ENCODE results near the gene ATP6V0A1.
A peak's percentile ranks its signal among the peaks of the same experiment; 100 is the strongest.
"Not testable (repeated sequence)": the region's sequence is repeated elsewhere in the genome, so short reads cannot be mapped to it uniquely, and the experiment has no call there.

Gene ATP6V0A1

DNA sequence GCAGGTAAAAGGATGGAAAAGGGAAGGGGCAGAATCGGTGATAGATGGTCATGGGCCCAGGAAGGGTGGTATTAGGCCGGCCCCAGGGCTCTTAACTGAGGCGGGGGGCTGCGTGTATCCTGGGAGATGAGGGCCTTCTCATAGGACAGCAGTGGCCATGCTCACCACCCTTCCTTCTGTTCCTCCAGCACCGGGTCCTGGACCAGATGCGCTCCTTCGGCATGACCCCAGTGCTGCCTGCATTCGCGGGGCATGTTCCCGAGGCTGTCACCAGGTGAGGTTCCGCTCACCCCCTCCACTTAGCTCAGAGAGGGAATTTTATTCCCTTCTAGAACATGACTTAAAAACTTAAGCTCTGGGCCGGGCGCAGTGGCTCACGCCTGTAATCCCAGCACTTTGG, 79.8 kb downstream of the ATP6V0A1 start:
- DNase-seq (ENCODE audit: low spot score): no peak
- CTCF ChIA-PET: no interaction called here
- POLR2A ChIA-PET (ENCODE audit: low non-redundant PET): interaction anchor here (0.5 to 0.7 kb wide), 2 partner anchors 16 to 224 kb away, joined by 6 to 10 read pairs; no protein-coding TSS in a partner anchor
- peak overlapping the region; percentile 91 for H3K27ac ChIP-seq
- TF ChIP-seq, protein P1, sequence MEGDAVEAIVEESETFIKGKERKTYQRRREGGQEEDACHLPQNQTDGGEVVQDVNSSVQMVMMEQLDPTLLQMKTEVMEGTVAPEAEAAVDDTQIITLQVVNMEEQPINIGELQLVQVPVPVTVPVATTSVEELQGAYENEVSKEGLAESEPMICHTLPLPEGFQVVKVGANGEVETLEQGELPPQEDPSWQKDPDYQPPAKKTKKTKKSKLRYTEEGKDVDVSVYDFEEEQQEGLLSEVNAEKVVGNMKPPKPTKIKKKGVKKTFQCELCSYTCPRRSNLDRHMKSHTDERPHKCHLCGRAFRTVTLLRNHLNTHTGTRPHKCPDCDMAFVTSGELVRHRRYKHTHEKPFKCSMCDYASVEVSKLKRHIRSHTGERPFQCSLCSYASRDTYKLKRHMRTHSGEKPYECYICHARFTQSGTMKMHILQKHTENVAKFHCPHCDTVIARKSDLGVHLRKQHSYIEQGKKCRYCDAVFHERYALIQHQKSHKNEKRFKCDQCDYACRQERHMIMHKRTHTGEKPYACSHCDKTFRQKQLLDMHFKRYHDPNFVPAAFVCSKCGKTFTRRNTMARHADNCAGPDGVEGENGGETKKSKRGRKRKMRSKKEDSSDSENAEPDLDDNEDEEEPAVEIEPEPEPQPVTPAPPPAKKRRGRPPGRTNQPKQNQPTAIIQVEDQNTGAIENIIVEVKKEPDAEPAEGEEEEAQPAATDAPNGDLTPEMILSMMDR (conservative IDR thresholded peaks at IDR 0.05; ENCODE audit: low read depth): no peak

DNA sequence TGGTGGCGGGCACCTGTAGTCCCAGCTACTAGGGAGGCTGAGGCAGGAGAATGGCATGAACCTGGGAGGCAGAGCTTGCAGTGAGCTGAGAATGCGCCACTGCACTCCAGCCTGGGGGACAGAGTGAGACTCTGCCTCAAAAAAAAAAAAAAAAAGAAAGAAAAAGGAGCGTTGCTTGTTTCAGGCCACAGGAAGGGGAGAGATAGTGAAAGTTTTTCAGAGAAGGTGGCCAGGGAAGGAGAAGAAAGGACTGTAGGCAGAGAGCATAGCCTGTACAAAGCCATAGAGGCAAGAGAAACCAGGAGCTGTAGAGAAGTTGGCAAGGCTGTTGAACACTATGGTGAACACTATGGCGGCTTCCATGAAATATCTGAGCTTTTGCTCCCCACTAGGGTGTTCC, 81.9 kb downstream of the ATP6V0A1 start:
- POLR2A ChIA-PET (ENCODE audit: low non-redundant PET): interaction anchor here (0.6 kb wide), 1 partner anchor 71 kb away, joined by 4 read pairs; no protein-coding TSS in a partner anchor
- H3K27ac ChIP-seq: peak overlapping the region; percentile 75
- CTCF ChIA-PET: interaction anchor here (1.7 kb wide), 1 partner anchor 13 kb away, joined by 5 read pairs; no protein-coding TSS in a partner anchor
- not testable (repeated sequence) for DNase-seq (ENCODE audit: low spot score)

DNA sequence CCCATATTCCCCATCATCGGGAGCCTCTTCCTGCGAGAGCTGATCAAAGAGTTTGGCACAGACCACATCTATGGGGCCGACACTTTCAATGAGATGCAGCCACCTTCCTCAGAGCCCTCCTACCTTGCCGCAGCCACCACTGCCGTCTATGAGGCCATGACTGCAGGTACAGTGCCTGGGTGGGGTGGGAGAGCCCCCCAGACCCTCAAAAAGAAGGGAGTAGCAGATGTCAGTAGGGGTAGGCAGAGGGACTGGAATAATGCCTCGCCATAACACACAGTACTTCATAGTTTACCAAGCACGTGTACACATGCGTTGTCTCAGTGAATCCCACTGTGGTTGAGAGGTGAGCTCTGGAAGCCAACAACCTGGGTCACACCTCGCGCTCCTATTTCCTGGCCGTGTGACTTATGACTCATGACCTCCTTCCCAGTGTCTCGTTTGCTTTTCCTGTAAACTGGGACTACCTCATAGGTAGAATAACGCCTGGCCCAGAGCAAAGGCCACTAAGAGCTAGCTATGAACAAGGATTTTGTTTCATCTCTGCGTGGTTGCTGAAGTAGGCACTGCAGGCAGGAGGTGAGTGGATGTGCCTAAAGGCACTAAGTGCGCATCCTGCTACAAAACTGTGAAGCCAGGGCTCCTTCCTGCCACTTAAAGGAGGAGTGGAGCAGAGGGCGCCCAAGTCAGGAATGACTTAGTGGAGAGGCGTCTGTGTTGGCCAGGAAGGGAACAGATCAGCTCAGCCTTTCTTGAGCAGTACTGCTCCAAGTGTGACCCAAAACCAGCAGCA, 82.6 kb downstream of the ATP6V0A1 start:
- ChIA-PET POLR2A (ENCODE audit: low non-redundant PET) (interaction anchor here (0.6 to 1.2 kb wide), 2 partner anchors 13 to 457 kb away, joined by 4 read pairs; no protein-coding TSS in a partner anchor), CTCF (interaction anchor here (0.7 to 1.7 kb wide), 2 partner anchors 12 to 178 kb away, joined by 3 to 5 read pairs; no protein-coding TSS in a partner anchor)
- peak overlapping the region; percentile 75 for H3K27ac ChIP-seq
- no peak for DNase-seq (ENCODE audit: low spot score)
- TF ChIP-seq, protein P1 (conservative IDR thresholded peaks at IDR 0.05; ENCODE audit: low read depth): no peak

DNA sequence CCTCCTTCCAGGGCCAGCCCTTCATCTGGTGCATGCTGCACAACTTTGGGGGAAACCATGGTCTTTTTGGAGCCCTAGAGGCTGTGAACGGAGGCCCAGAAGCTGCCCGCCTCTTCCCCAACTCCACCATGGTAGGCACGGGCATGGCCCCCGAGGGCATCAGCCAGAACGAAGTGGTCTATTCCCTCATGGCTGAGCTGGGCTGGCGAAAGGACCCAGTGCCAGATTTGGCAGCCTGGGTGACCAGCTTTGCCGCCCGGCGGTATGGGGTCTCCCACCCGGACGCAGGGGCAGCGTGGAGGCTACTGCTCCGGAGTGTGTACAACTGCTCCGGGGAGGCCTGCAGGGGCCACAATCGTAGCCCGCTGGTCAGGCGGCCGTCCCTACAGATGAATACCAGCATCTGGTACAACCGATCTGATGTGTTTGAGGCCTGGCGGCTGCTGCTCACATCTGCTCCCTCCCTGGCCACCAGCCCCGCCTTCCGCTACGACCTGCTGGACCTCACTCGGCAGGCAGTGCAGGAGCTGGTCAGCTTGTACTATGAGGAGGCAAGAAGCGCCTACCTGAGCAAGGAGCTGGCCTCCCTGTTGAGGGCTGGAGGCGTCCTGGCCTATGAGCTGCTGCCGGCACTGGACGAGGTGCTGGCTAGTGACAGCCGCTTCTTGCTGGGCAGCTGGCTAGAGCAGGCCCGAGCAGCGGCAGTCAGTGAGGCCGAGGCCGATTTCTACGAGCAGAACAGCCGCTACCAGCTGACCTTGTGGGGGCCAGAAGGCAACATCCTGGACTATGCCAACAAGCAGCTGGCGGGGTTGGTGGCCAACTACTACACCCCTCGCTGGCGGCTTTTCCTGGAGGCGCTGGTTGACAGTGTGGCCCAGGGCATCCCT, 84.8 kb downstream of the ATP6V0A1 start:
- no peak for DNase-seq (ENCODE audit: low spot score)
- ChIA-PET POLR2A (ENCODE audit: low non-redundant PET) (no interaction called here), CTCF (no interaction called here)
- H3K27ac ChIP-seq: peak overlapping the region; percentile 75
- TF ChIP-seq, protein P1 (conservative IDR thresholded peaks at IDR 0.05; ENCODE audit: low read depth): no peak

DNA sequence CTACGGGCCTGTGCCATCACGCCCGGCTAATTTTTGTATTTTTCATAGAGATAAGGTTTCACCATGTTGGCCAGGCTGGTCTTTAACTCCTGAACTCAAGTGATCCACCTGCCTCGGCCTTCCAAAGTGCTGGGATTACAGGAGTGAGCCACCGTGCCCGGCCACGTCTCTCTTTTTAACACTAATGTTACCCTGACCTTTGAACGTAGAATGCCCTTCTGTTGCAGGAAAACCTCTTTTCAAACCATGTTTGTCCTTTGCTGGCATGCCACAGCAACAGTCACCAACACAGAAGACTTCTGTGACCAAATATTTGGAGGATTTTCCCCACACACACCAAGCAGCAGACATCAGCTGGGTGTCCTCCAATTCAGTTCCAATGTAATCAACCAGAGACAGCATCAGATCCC, 86.2 kb downstream of the ATP6V0A1 start:
- peak overlapping the region; percentile 75; the same call in 1 of the 2 replicates for H3K27ac ChIP-seq
- no peak for DNase-seq (ENCODE audit: low spot score)
- POLR2A ChIA-PET (ENCODE audit: low non-redundant PET): no interaction called here
- TF ChIP-seq, protein P1 (conservative IDR thresholded peaks at IDR 0.05; ENCODE audit: low read depth): no peak
- CTCF ChIA-PET: no interaction called here

DNA sequence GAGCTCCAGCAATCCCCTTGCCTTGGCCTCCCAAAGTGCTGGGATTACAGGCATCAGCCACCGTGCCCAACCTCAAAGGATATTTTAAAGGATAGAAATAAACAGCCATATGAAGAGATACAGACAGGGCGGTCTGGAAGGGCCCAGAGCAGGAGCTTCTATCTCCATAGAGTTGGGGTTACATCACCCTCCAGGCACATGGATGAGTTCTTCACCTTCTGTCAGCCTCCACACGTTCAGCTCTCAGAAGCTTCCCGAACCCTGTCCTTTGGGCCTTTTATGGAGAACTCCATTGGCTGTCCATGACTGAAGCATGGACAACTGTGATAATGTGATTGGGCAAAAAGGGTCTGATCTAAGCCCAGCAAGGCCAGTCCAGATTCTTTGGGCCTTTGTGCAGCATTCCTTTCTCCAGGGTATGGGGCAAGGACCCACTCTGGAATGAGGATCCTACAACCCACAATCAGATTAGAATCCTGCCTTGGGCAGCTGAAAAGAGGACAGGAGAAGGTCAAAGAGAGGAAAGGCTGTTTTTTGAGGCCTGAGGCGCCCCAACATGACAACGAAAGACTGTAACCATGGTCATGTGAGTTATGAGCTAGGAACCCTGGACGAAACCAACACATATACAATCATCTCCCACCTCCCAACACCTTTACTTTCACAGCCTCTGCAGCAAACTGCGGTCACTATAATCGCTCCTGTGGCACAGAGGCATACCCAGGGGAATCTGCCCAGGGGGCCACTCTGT, 87.3 kb downstream of the ATP6V0A1 start:
- CTCF ChIA-PET; DNase-seq (ENCODE audit: low spot score): not testable (repeated sequence)
- 0 out of 2 replicates have a peak overlapping the region, but pooled peaks have one; percentile 75 for H3K27ac ChIP-seq
- POLR2A ChIA-PET (ENCODE audit: low non-redundant PET): interaction anchor here (0.6 kb wide), 1 partner anchor 360 kb away, joined by 4 read pairs; no protein-coding TSS in a partner anchor

DNA sequence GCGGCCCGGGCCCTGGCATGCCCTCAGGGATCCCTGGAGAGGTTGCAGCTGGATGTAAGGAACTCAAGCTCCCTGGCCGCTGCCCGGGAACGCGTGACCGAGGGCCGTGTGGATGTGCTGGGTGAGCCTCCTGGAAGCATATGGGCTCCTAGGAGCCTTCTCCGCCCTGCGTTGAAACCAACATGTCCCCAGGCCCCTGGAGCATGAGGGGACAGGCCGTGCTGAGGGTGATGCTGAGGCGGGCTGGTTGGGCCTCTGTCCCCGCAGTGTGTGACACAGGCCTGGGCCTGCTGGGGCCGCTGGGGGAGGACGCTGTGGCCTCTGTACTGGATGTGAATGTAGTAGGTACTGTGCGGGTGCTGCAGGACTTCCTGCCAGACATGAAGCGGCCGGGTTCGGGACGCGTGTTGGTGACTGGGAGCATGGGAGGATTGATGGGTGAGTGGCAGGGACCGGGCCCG, 88.4 kb downstream of the ATP6V0A1 start:
- peak overlapping the region; percentile 13; the same call in 1 of the 2 replicates for H3K27ac ChIP-seq
- ChIA-PET POLR2A (ENCODE audit: low non-redundant PET) (no interaction called here), CTCF (no interaction called here)
- TF ChIP-seq, protein P1 (conservative IDR thresholded peaks at IDR 0.05; ENCODE audit: low read depth): no peak
- DNase-seq (ENCODE audit: low spot score): no peak
